ENCODE measurements around the gene PLEKHB2. TPM values are rescaled to one million over a fixed set of nuclear protein-coding genes. Genes with fewer than 3 reads are reported as not detected.

The PLEKHB2 gene
- total RNA-seq, 1 experiment from 2014 or later: 72.0 TPM

- CTCF ChIA-PET: no interaction called here
- no peaks in the 10 kb centered on the region; the same call in 1 of the 2 replicates for H3K4me1 ChIP-seq (ENCODE audit: control insufficient read depth, insufficient read depth, low read length)
- no TSS peak for BruUV-seq (replicated peaks)
- no peak overlapping the region for H3K4me3 ChIP-seq (ENCODE audit: low read depth in 2 of 2, low read length in 2 of 2)
- no peaks in the 10 kb centered on the region for H3K9me3 ChIP-seq (ENCODE audit: control insufficient read depth, insufficient read depth, low read depth, low read length)
- TF ChIP-seq CTCF (IDR thresholded peaks at IDR 0.05) (no peak), TCF7L2 (IDR thresholded peaks at IDR 0.05; ENCODE audit: low read depth, low read length) (no peak), SIN3A (IDR thresholded peaks at IDR 0.05; ENCODE audit: borderline replicate concordance, insufficient read depth, low read depth, low read length) (no peak), REST (IDR thresholded peaks at IDR 0.05; ENCODE audit: insufficient read depth in 1 of 2, low read depth in 2 of 2, low read length in 1 of 2) (no peak), POLR2AphosphoS5 (IDR thresholded peaks at IDR 0.05; ENCODE audit: low read depth, low read length) (no peak)
- H3K27me3 ChIP-seq (ENCODE audit: control insufficient read depth, insufficient read depth, low read length): no peaks in the 10 kb centered on the region
- intact Hi-C loops (cut with micrococcal nuclease; ENCODE audit: unreplicated experiment) (no loop called here), in situ Hi-C loops (cut with HindIII; ENCODE audit: low pct_unique_long_range_greater_than_20kb, low sequenced_read_pairs) (no loop called here)
- POLR2A ChIA-PET: interaction anchor here (0.6 to 0.7 kb wide), 2 partner anchors 15 to 17 kb away, joined by 3 to 5 read pairs; no protein-coding TSS in a partner anchor
- no peak overlapping the region for H3K27ac ChIP-seq (ENCODE audit: low read length)
- DNase-seq (ENCODE audit: low read depth, low spot score): no peak
- no peaks in the 10 kb centered on the region for H3K36me3 ChIP-seq (ENCODE audit: control insufficient read depth, insufficient read depth, low read length)
- ATAC-seq: no peak
Measured at GRCh38 chr2:131115752-131116151, 10.6 kb downstream of the PLEKHB2 start.

- no peak for DNase-seq (ENCODE audit: low read depth, low spot score)
- no peak overlapping the region for H3K4me3 ChIP-seq (ENCODE audit: low read depth in 2 of 2, low read length in 2 of 2)
- H3K27me3 ChIP-seq (ENCODE audit: control insufficient read depth, insufficient read depth, low read length): no peaks in the 10 kb centered on the region
- ChIA-PET CTCF (no interaction called here), POLR2A (no interaction called here)
- H3K36me3 ChIP-seq (ENCODE audit: control insufficient read depth, insufficient read depth, low read length): no peaks in the 10 kb centered on the region; the same call in 1 of the 2 replicates
- no peak for TF ChIP-seq SIN3A (IDR thresholded peaks at IDR 0.05; ENCODE audit: borderline replicate concordance, insufficient read depth, low read depth, low read length)
- TF ChIP-seq POLR2AphosphoS5 (IDR thresholded peaks at IDR 0.05; ENCODE audit: low read depth, low read length): no peak
- TF ChIP-seq TCF7L2 (IDR thresholded peaks at IDR 0.05; ENCODE audit: low read depth, low read length): no peak
- no peak for TF ChIP-seq REST (IDR thresholded peaks at IDR 0.05; ENCODE audit: insufficient read depth in 1 of 2, low read depth in 2 of 2, low read length in 1 of 2)
- TF ChIP-seq CTCF (IDR thresholded peaks at IDR 0.05): no peak
- in situ Hi-C loops (cut with HindIII; ENCODE audit: low pct_unique_long_range_greater_than_20kb, low sequenced_read_pairs) (no loop called here), intact Hi-C loops (cut with micrococcal nuclease; ENCODE audit: unreplicated experiment) (no loop called here)
- H3K9me3 ChIP-seq (ENCODE audit: control insufficient read depth, insufficient read depth, low read depth, low read length): no peaks in the 10 kb centered on the region
- no peak overlapping the region for H3K27ac ChIP-seq (ENCODE audit: low read length)
- no peaks in the 10 kb centered on the region; the same call in 1 of the 2 replicates for H3K4me1 ChIP-seq (ENCODE audit: control insufficient read depth, insufficient read depth, low read length)
- no peak for ATAC-seq
- BruUV-seq (replicated peaks): no TSS peak
Measured at GRCh38 chr2:131120815-131121317, 15.7 kb downstream of the PLEKHB2 start.

Measured in Panc1 (cell line).